OCI-LY1 (cell line): ENCODE results near the gene TTC28.

Source experiments
- H2AFZ ChIP-seq: fragments of 200-600 bp; sonication (generic), shearing (Covaris generic); 2 replicates; pipeline ENCODE4 v1.6.0; 2014; ENCODE audit warnings: antibody characterized with exemption, mild to moderate bottlenecking, low read length
- H3F3A ChIP-seq: fragments of 200-600 bp; sonication (generic), shearing (Covaris generic); 2 replicates; pipeline ENCODE4 v1.6.0; 2014; ENCODE audit warnings: mild to moderate bottlenecking, antibody characterized with exemption, low read length, moderate library complexity; ENCODE audit not compliant: insufficient read depth
- H3K27ac ChIP-seq: fragments of 200-600 bp; sonication (generic); 2 replicates; pipeline ENCODE4 v1.5.1; 2014; ENCODE audit warnings: low read length, mixed run types, mild to moderate bottlenecking, low read depth; ENCODE audit not compliant: poor library complexity, severe bottlenecking
- H3K27me3 ChIP-seq: fragments of 200-600 bp; sonication (generic); 2 replicates; pipeline ENCODE4 v1.6.0; 2014; ENCODE audit warnings: antibody characterized with exemption, mild to moderate bottlenecking, low read length, moderate library complexity; ENCODE audit not compliant: insufficient read depth
- H3K36me3 ChIP-seq: fragments of 200-600 bp; sonication (generic); 2 replicates; pipeline ENCODE4 v1.6.1; 2014; ENCODE audit warnings: mild to moderate bottlenecking, antibody characterized with exemption, low read length, moderate library complexity, mixed read lengths; ENCODE audit not compliant: insufficient read depth
- H3K4me1 ChIP-seq: fragments of 200-600 bp; sonication (generic); 2 replicates; pipeline ENCODE4 v1.5.1; 2014; ENCODE audit warnings: mild to moderate bottlenecking, low read length, moderate library complexity; ENCODE audit not compliant: insufficient read depth, severe bottlenecking
- H3K4me2 ChIP-seq: fragments of 200-600 bp; sonication (generic), shearing (Covaris generic); 2 replicates; pipeline ENCODE4 v1.6.1; 2014; ENCODE audit warnings: low read length
- H3K4me3 ChIP-seq: fragments of 200-600 bp; sonication (generic); 2 replicates; pipeline ENCODE4 v1.5.1; 2014; ENCODE audit warnings: low read length, low read depth, mild to moderate bottlenecking, mixed read lengths; ENCODE audit not compliant: poor library complexity, severe bottlenecking
- H3K79me2 ChIP-seq: fragments of 200-600 bp; shearing (Covaris generic); 2 replicates; pipeline ENCODE4 v1.6.1; 2016; ENCODE audit warnings: mixed run types, low read length, mixed read lengths; ENCODE audit not compliant: insufficient read depth
- H3K9ac ChIP-seq: fragments of 200-600 bp; sonication (generic), shearing (Covaris generic); 2 replicates; pipeline ENCODE4 v1.6.1; 2014; ENCODE audit warnings: mild to moderate bottlenecking, low read length, mixed read lengths
- H3K9me2 ChIP-seq: fragments of 200-600 bp; sonication (generic), shearing (Covaris generic); 2 replicates; pipeline ENCODE4 v1.6.1; 2014; ENCODE audit warnings: low read depth, mild to moderate bottlenecking, low read length, mixed read lengths
- H3K9me3 ChIP-seq: fragments of 200-600 bp; shearing (Covaris generic); 2 replicates; pipeline ENCODE4 v1.6.1; 2014; ENCODE audit warnings: low read length, mixed read lengths
- H4K20me1 ChIP-seq: fragments of 200-600 bp; sonication (generic), shearing (Covaris generic); 2 replicates; pipeline ENCODE4 v1.6.0; 2016; ENCODE audit warnings: mild to moderate bottlenecking, low read length; ENCODE audit not compliant: insufficient read depth
- EZH2 ChIP-seq: fragments of 200-600 bp; sonication (generic), shearing (Covaris generic); IDR thresholded peaks from 2 replicates; pipeline ENCODE4 v1.8.0; 2017; ENCODE audit warnings: borderline replicate concordance, mixed run types, mild to moderate bottlenecking, antibody characterized with exemption, low read length, moderate library complexity, mixed read lengths
- TF ChIP-seq, protein P1 (sequence below): fragments of 200-600 bp; sonication (generic), shearing (Covaris generic); IDR thresholded peaks from 2 replicates; pipeline ENCODE4 v1.5.1; 2017; ENCODE audit warnings: mild to moderate bottlenecking, antibody characterized with exemption, low read length, moderate library complexity, mixed read lengths

The TTC28 gene

DNA sequence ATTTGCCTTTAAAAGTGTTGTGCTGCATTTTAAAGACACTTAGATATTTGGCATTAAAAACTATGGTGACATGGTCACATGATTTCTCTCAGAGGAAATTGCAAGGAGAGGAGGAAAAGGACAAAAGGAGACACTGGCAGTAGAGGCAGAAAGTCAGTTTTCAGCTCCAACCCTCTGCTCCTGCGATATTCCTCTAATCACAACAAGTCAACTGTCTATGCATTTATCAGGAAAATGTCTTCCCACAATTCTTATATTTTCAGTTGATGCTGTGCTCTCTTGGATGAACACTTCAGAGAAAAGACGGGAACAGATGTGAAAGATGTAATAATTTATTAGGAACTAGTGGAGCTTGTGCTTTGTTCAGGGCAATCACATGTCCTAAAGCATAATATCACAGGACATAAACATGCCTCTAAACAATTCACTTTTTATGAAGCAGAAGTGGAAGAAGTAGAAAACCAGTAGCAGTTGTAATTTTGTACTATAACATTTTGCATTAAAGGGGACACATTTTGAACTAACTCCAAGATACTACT, 419.8 kb downstream of the TTC28 start:
- Histone ChIP-seq H3K4me2 (no peak overlapping the region), H3K4me1 (no peaks in the 10 kb centered on the region), H3K36me3 (no peaks in the 10 kb centered on the region), H3K4me3 (no peak overlapping the region), H3F3A (no peaks in the 10 kb centered on the region), H3K79me2 (no peaks in the 10 kb centered on the region), H2AFZ (no peak overlapping the region), H3K27ac (no peak overlapping the region), H3K9me3 (no peaks in the 10 kb centered on the region), H4K20me1 (no peaks in the 10 kb centered on the region), H3K27me3 (no peaks in the 10 kb centered on the region), H3K9me2 (no peaks in the 10 kb centered on the region), H3K9ac (no peak overlapping the region)
- TF ChIP-seq EZH2, result no peak
- TF ChIP-seq, protein P1, sequence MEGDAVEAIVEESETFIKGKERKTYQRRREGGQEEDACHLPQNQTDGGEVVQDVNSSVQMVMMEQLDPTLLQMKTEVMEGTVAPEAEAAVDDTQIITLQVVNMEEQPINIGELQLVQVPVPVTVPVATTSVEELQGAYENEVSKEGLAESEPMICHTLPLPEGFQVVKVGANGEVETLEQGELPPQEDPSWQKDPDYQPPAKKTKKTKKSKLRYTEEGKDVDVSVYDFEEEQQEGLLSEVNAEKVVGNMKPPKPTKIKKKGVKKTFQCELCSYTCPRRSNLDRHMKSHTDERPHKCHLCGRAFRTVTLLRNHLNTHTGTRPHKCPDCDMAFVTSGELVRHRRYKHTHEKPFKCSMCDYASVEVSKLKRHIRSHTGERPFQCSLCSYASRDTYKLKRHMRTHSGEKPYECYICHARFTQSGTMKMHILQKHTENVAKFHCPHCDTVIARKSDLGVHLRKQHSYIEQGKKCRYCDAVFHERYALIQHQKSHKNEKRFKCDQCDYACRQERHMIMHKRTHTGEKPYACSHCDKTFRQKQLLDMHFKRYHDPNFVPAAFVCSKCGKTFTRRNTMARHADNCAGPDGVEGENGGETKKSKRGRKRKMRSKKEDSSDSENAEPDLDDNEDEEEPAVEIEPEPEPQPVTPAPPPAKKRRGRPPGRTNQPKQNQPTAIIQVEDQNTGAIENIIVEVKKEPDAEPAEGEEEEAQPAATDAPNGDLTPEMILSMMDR, result no peak

DNA sequence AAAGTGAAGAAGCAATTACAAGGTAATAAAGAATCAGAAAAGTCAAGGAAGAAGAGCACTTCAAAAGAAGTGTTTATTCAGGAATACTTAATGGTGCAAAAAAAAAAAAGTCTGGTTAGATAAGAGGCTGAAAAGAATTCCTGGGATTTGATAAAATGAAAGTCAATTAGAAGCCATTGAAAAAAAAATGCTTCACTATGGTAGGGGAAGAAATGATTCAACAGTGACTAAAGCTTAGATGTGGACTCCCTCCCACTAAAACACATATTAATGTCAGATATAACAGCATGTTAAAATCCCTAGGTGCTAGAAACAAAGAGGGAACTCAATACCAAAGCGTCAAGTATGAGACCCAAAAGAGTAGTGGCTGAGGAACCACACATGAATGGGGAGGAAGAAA, 425.2 kb downstream of the TTC28 start:
- H3K9me3 ChIP-seq, result no peaks in the 10 kb centered on the region
- H3K4me3 ChIP-seq, result no peak overlapping the region
- no peak overlapping the region for H3K4me2 ChIP-seq
- no peak overlapping the region for H3K9ac ChIP-seq
- no peaks in the 10 kb centered on the region for H3F3A ChIP-seq
- TF ChIP-seq, protein P1, result no peak
- no peak for TF ChIP-seq EZH2
- no peaks in the 10 kb centered on the region for H3K79me2 ChIP-seq
- H3K36me3 ChIP-seq, result no peaks in the 10 kb centered on the region
- no peak overlapping the region for H2AFZ ChIP-seq
- no peaks in the 10 kb centered on the region for H3K4me1 ChIP-seq
- no peaks in the 10 kb centered on the region for H4K20me1 ChIP-seq
- no peaks in the 10 kb centered on the region for H3K9me2 ChIP-seq
- no peaks in the 10 kb centered on the region for H3K27me3 ChIP-seq
- no peak overlapping the region for H3K27ac ChIP-seq

DNA sequence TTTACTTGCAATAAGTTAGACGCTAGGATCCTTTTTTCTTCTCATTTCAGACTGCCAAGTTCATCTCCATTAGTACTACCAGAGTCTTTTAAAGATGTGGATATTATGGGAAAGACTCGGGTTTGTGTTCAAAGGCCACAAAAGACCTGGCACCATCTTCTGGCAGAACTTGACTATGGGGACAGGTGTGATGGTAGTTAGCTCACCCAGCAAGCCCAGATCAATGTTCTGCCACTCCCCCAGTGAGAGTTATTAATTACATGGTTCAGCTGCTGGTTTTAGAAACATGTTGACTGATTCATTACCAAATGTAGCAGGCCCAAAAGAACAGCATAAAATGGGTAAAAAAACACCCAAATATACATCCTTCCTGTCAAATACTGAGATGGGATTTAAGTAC, 427.1 kb downstream of the TTC28 start:
- Histone ChIP-seq H3K4me2 (no peak overlapping the region), H3K9ac (no peak overlapping the region), H3K36me3 (no peaks in the 10 kb centered on the region), H3K79me2 (no peaks in the 10 kb centered on the region), H3K27me3 (no peaks in the 10 kb centered on the region), H3K9me2 (no peaks in the 10 kb centered on the region), H3K27ac (no peak overlapping the region), H4K20me1 (no peaks in the 10 kb centered on the region), H3F3A (no peaks in the 10 kb centered on the region), H3K9me3 (no peaks in the 10 kb centered on the region), H2AFZ (no peak overlapping the region), H3K4me3 (no peak overlapping the region), H3K4me1 (no peaks in the 10 kb centered on the region)
- TF ChIP-seq, protein P1, result no peak
- no peak for TF ChIP-seq EZH2
